GM15510 (cell line): Measurements from ENCODE around the gene ACBD6.

Experiments used
- POLR2A ChIP-seq: IDR thresholded peaks from 3 replicates; pipeline ENCODE4 v1.6.1; 2011; ENCODE audit warnings: borderline replicate concordance; ENCODE audit not compliant: insufficient read length; ENCODE audit errors: extremely low read depth

ACBD6 gene

GRCh38 chr1:180352588-180352987, 149.8 kb downstream of the ACBD6 start:
- no peak for TF ChIP-seq POLR2A

- TF ChIP-seq POLR2A = no peak
These were observed 150.4 kb downstream of the ACBD6 start for GRCh38 chr1:180352021-180352420.

GRCh38 chr1:180345148-180345547, 157.2 kb downstream of the ACBD6 start:
- TF ChIP-seq POLR2A = no peak

GRCh38 chr1:180343921-180344769, 158.2 kb downstream of the ACBD6 start:
- no peak for TF ChIP-seq POLR2A

GRCh38 chr1:180327089-180327488, 175.3 kb downstream of the ACBD6 start:
- no peak for TF ChIP-seq POLR2A

GRCh38 chr1:180312926-180313325, 189.5 kb downstream of the ACBD6 start:
- TF ChIP-seq POLR2A = no peak

GRCh38 chr1:180311011-180311730, 191.2 kb downstream of the ACBD6 start:
- TF ChIP-seq POLR2A = no peak

- TF ChIP-seq POLR2A = no peak
These were observed 192.3 kb downstream of the ACBD6 start for GRCh38 chr1:180310095-180310494.

GRCh38 chr1:180309338-180309737, 193.0 kb downstream of the ACBD6 start:
- no peak for TF ChIP-seq POLR2A

GRCh38 chr1:180301135-180301742, 201.1 kb downstream of the ACBD6 start:
- no peak for TF ChIP-seq POLR2A

GRCh38 chr1:180299479-180300221, 202.7 kb downstream of the ACBD6 start:
- TF ChIP-seq POLR2A = no peak

GRCh38 chr1:180295999-180296398, 206.4 kb downstream of the ACBD6 start:
- TF ChIP-seq POLR2A = no peak

GRCh38 chr1:180294711-180295110, 207.7 kb downstream of the ACBD6 start:
- TF ChIP-seq POLR2A = no peak

GRCh38 chr1:180291004-180291403, 211.4 kb downstream of the ACBD6 start:
- TF ChIP-seq POLR2A = no peak
